Measurements from ENCODE around the gene PBRM1.

PBRM1 gene

GRCh38 chr3:52633786-52634185 is 51.9 kb downstream of the PBRM1 start:
- POLR2A ChIA-PET (ENCODE audit: low non-redundant PET), result no interaction called here
- CTCF ChIA-PET, result interaction anchor here (0.7 kb wide), 1 partner anchor 18 kb away, joined by 4 read pairs; no protein-coding TSS in a partner anchor
- TF ChIP-seq CTCF (conservative IDR thresholded peaks at IDR 0.05; ENCODE audit: low read depth), result no peak
- H3K27ac ChIP-seq, result no peak overlapping the region
- no peak for DNase-seq (ENCODE audit: low spot score)

- POLR2A ChIA-PET (ENCODE audit: low non-redundant PET), result no interaction called here
- no peak overlapping the region for H3K27ac ChIP-seq
- CTCF ChIA-PET, result interaction anchor here (0.7 kb wide), 1 partner anchor 136 kb away, joined by 3 read pairs; no protein-coding TSS in a partner anchor
- TF ChIP-seq CTCF (conservative IDR thresholded peaks at IDR 0.05; ENCODE audit: low read depth), result no peak
- no peak for DNase-seq (ENCODE audit: low spot score)
These were observed 60.7 kb downstream of the PBRM1 start for GRCh38 chr3:52625041-52625440.

- no peak for TF ChIP-seq CTCF (conservative IDR thresholded peaks at IDR 0.05; ENCODE audit: low read depth)
- CTCF ChIA-PET, result no interaction called here
- H3K27ac ChIP-seq, result no peak overlapping the region
- POLR2A ChIA-PET (ENCODE audit: low non-redundant PET), result no interaction called here
- DNase-seq (ENCODE audit: low spot score), result no peak
These were observed 62.4 kb downstream of the PBRM1 start for GRCh38 chr3:52623234-52623792.

GRCh38 chr3:52620580-52620979 is 65.1 kb downstream of the PBRM1 start:
- H3K27ac ChIP-seq, result no peak overlapping the region
- CTCF ChIA-PET, result no interaction called here
- POLR2A ChIA-PET (ENCODE audit: low non-redundant PET), result no interaction called here
- DNase-seq (ENCODE audit: low spot score), result no peak
- TF ChIP-seq CTCF (conservative IDR thresholded peaks at IDR 0.05; ENCODE audit: low read depth), result no peak

- ChIA-PET CTCF (no interaction called here), POLR2A (ENCODE audit: low non-redundant PET) (no interaction called here)
- H3K27ac ChIP-seq, result no peak overlapping the region
- no peak for DNase-seq (ENCODE audit: low spot score)
- no peak for TF ChIP-seq CTCF (conservative IDR thresholded peaks at IDR 0.05; ENCODE audit: low read depth)
These were observed 70.5 kb downstream of the PBRM1 start for GRCh38 chr3:52615166-52615565.

GRCh38 chr3:52614689-52615088 is 71.0 kb downstream of the PBRM1 start:
- TF ChIP-seq CTCF (conservative IDR thresholded peaks at IDR 0.05; ENCODE audit: low read depth), result no peak
- no peak for DNase-seq (ENCODE audit: low spot score)
- POLR2A ChIA-PET (ENCODE audit: low non-redundant PET), result no interaction called here
- CTCF ChIA-PET, result no interaction called here
- H3K27ac ChIP-seq, result no peak overlapping the region
